Right atrium auricular region (tissue), 2 donors: ENCODE measurements around the gene KCTD17. TPM values are rescaled to one million over a fixed set of nuclear protein-coding genes. Genes with fewer than 3 reads are reported as not detected.

Source experiments
- DNase-seq: peaks from one replicate; pipeline ENCODE4 v3.0.0-alpha.2; 2019; ENCODE audit warnings: low spot score
- H3K27ac ChIP-seq, 2 donors: fragments of 200-600 bp; sonication (generic); 1 replicate in 1 of 2; 2 replicates in 1 of 2; pipeline ENCODE4 v1.5.1; 2016 to 2019
- H3K27me3 ChIP-seq, 2 donors: fragments of 200-600 bp; sonication (generic); one replicate each; pipeline versions ENCODE4 v1.5.1 to v1.6.0; 2017 to 2019
- H3K36me3 ChIP-seq: fragments of 200-600 bp; sonication (generic); one replicate; pipeline ENCODE4 v1.5.1; 2016
- H3K4me1 ChIP-seq, 2 donors: fragments of 200-600 bp; sonication (generic); one replicate each; pipeline versions ENCODE4 v1.5.1 to v1.6.0; 2017 to 2019
- H3K4me3 ChIP-seq, 2 donors: fragments of 200-600 bp; sonication (generic); 1 replicate in 1 of 2; 2 replicates in 1 of 2; pipeline ENCODE4 v1.5.1; 2017 to 2019; ENCODE audit warnings: mild to moderate bottlenecking in 1 of 2, moderate library complexity in 1 of 2
- H3K9me3 ChIP-seq, 2 donors: fragments of 200-600 bp; sonication (generic); one replicate each; pipeline ENCODE4 v1.5.1; 2019
- CTCF ChIP-seq, 2 donors: fragments of 200-600 bp; sonication (generic); IDR thresholded peaks; one replicate each; pipeline ENCODE4 v1.5.1; 2019; ENCODE audit warnings: antibody characterized with exemption in 2 of 2
- total RNA-seq, 2 donors: library from RNA; depleted of rRNA; stranded (reverse); fragments of >200 nt; gene quantifications; one replicate each; pipeline ENCODE4 v1.1.0, GENCODE V29; 2016

KCTD17 gene
- total RNA-seq, 2 donors from 2014 or later, result 44.9 to 54.8 TPM

DNA sequence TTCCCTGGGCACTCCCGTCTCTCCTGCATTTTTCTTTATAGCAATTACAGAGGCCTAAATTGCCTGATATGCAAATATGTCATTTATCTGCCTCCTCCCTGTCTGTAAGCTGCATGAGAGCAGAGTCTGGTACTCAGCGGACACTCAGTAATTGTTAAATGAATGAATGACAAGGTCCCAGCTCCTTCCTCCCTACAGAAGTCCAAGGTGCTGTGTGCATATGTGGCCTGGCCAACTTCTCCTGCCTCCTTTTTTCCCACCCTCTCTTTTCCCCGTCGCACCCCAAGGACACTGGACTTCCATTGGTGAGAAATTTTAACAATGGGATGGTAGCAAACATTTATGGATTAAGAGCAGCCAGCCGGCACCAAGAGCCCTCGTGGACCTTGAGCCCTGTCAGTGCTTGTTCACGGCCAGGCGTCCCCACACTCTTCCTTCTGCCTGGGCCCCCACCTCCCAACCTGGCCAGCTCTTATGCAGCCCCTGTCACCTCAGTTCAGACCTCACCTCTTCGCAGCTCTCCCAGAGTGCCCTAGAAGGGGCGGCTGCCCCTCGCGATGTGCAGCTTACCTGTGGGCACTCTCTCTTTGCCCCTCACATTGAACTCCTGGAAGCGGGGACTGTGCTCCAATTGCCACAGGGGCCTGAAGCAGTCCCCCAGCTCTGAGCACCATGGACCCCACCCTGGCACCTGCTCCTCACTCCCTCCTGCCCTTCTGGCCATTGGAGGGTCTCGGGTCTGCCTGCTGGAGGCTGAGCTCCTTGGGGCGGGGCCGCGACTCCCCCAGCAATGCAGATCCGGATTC lies 56.5 kb downstream of the KCTD17 start:
- no peak for DNase-seq
- no peaks in the 10 kb centered on the region for H3K4me1 ChIP-seq
- H3K9me3 ChIP-seq, result no peaks in the 10 kb centered on the region
- H3K4me3 ChIP-seq, result no peak overlapping the region
- no peaks in the 10 kb centered on the region for H3K27me3 ChIP-seq
- no peak overlapping the region for H3K27ac ChIP-seq
- no peaks in the 10 kb centered on the region for H3K36me3 ChIP-seq
- TF ChIP-seq CTCF (IDR thresholded peaks at IDR 0.05), result no peak

- H3K27ac ChIP-seq, result no peak within 1 kb of the TSS
- no peak within 1 kb of the TSS for H3K4me3 ChIP-seq
- no peaks in the 10 kb centered on the region for H3K36me3 ChIP-seq
- DNase-seq, result no peak
- no peaks in the 10 kb centered on the region for H3K27me3 ChIP-seq
- no peak for TF ChIP-seq CTCF (IDR thresholded peaks at IDR 0.05)
- H3K9me3 ChIP-seq, result no peaks in the 10 kb centered on the region
- H3K4me1 ChIP-seq, result no peaks in the 10 kb centered on the region
Observed at GRCh38 chr22:37109242-37109917, 57.8 kb downstream of the KCTD17 start, which contains the start of gene TMPRSS6. Gene TMPRSS6, minus strand, starts transcription at chr22:37109713. Its CDS starts 6,296 bp downstream, at chr22:37103417.

DNA sequence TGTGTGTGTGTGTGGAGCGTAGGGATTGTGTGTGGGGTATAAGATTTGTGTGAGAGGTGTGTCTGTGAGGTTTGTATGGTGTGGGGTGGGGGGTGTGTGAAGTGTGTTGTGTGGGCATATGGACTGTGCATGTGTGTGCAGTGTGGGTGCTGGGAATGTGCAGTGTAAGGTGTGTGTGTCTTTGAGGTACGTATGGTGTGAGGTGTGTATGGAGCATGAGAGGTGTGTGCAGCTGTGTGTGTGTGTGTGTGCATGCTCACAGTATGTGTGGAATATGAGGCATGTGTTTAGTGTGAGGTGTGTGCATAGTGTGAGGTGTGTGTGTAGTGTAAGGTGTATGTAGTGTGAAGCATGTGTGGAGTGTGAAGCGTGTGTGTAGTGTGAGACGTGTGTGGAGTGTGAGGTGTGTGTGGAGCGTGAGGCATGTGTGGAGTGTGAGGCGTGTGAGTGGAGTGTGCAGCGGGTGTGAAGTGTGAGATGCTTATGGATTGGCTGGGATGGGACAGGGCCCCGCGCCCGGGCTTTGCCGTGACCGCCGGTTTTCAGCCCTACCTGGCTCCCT lies 59.7 kb downstream of the KCTD17 start:
- TF ChIP-seq CTCF (IDR thresholded peaks at IDR 0.05), result no peak
- no peaks in the 10 kb centered on the region for H3K27me3 ChIP-seq
- no peaks in the 10 kb centered on the region for H3K4me1 ChIP-seq
- no peak overlapping the region for H3K4me3 ChIP-seq
- H3K27ac ChIP-seq, result no peak overlapping the region
- H3K9me3 ChIP-seq, result no peaks in the 10 kb centered on the region
- no peaks in the 10 kb centered on the region for H3K36me3 ChIP-seq
- no peak for DNase-seq

GRCh38 chr22:37112084-37112728 lies 60.7 kb downstream of the KCTD17 start:
- Histone ChIP-seq H3K4me3 (no peak overlapping the region), H3K27me3 (no peaks in the 10 kb centered on the region), H3K4me1 (no peaks in the 10 kb centered on the region), H3K27ac (no peak overlapping the region), H3K9me3 (no peaks in the 10 kb centered on the region), H3K36me3 (no peaks in the 10 kb centered on the region)
- no peak for DNase-seq
- TF ChIP-seq CTCF (IDR thresholded peaks at IDR 0.05), result no peak

Other genes with a start within 250 kb of the KCTD17 start
- gene PVALB, start 234.7 kb upstream of the KCTD17 start, total RNA-seq, result not detected
- gene NCF4, start 190.7 kb upstream of the KCTD17 start, total RNA-seq, result 1 to 10 TPM; 3.9 to 7.0 TPM
- gene CSF2RB, start 138.1 kb upstream of the KCTD17 start, total RNA-seq, result 1 to 10 TPM; 1.8 to 4.2 TPM
- gene TST, start 32.3 kb upstream of the KCTD17 start, total RNA-seq, result 10 to 100 TPM; 55.0 to 82.1 TPM
- gene MPST, start 32.0 kb upstream of the KCTD17 start, total RNA-seq, result 100 to 1,000 TPM; 102 to 116 TPM
- not detected for gene TMPRSS6, start 58.0 kb downstream of the KCTD17 start, total RNA-seq
- 1 to 10 TPM in 1 of 2 donors, under 1 TPM in 1; 0.94 to 1.0 TPM for gene IL2RB, start 98.2 kb downstream of the KCTD17 start, total RNA-seq
- 1 to 10 TPM; 1.6 to 2.2 TPM for gene C1QTNF6, start 136.5 kb downstream of the KCTD17 start, total RNA-seq
- gene SSTR3, start 160.7 kb downstream of the KCTD17 start, total RNA-seq, result not detected
- 10 to 100 TPM in 1 of 2 donors, 1 to 10 TPM in 1; 2.9 to 10.3 TPM for gene RAC2, start 192.5 kb downstream of the KCTD17 start, total RNA-seq
- 1 to 10 TPM; 1.5 to 5.9 TPM for gene CYTH4, start 230.8 kb downstream of the KCTD17 start, total RNA-seq